Stimulated activated CD4-positive, alpha-beta T cell treated with anti-CD3 and anti-CD28 coated beads, TNF-alpha, amount 100 ng/mL, for 1 hour (primary cell): Measurements from ENCODE around the gene PLCB2.

Experiments
- DNase-seq, 3 donors: peaks; one replicate each; pipeline ENCODE4 v3.0.0-alpha.2; 2020; ENCODE audit warnings: low read depth in 3 of 3, low spot score in 1 of 3

PLCB2 gene

DNA sequence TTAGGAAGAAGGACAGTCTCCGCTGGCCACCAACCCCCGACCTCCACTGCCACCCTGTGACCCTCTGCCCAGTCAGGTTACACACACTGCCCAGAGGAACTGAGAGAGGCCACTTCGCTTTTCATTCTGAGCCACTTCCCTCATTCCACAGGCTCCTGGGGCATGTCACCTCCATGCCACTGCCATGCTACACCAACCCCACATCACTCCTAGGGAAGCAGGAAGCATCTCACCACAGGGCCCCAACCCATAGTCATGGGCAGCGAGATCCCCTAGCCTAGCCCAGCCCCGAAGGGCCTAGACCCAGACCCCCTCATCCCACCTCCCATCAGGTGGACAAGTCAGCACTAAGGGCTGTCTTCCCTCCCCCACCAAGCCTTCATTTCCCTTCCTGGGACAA, 1.4 kb downstream of the PLCB2 start:
- no peak for DNase-seq

DNA sequence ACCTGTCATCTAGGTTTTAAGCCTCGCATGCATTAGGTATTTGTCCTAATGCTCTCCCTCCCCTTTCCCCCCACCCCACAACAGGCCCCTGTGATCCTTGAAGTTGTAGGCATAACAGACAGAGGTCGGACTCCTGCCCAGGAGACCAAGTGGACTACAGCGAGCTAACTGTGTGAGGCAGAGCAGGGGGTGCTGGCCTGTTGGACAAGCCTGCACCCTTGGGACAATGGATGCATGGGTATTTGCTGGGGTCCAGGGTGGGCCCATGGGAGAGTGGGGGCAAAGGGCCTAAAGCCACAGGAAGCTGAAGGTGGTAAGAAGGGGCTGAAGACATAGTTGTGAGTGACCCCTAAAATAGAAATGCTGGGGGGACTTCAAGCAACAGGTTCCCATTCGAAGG, 2.5 kb downstream of the PLCB2 start:
- no peak for DNase-seq

DNA sequence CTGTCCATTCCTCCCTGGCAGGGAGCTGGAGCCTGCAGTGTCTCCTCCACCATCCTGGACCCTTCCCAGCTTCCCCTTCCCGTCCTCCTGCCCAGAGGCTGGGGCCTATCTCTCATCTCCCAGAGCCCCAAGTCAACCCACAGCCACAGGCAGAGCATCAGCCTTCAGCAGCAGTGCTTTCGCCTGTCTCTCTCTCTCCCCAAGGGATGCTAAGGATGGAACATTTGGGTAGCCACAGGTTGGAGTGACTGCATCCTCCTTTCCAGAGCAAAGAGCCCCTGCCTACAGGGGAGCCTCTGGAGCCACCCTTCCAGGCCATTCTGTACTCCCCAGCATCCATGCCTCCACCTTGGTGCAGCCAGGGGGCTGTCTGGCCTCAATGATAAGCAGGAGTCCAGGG, 4.2 kb downstream of the PLCB2 start:
- DNase-seq = no peak

DNA sequence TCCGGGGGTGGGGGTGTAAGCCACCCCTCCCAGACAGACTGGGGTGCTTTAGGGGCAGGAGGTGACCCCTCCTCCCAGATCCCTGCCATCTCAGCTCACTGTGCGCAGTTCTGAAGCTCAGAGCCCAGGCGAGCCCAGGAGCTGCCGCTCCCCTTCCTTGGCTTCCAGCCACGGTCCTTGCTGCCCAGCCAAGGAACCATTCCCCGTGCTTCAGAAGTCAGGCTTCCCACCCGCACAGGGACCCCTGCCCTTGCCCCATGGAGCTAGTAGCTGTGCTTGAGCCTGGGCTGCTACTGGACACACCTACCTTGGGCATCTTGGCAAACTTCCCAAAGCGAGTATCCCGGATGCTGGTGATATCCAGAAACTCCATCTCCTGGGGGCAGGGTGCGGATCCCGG, 4.8 kb downstream of the PLCB2 start:
- no peak for DNase-seq

DNA sequence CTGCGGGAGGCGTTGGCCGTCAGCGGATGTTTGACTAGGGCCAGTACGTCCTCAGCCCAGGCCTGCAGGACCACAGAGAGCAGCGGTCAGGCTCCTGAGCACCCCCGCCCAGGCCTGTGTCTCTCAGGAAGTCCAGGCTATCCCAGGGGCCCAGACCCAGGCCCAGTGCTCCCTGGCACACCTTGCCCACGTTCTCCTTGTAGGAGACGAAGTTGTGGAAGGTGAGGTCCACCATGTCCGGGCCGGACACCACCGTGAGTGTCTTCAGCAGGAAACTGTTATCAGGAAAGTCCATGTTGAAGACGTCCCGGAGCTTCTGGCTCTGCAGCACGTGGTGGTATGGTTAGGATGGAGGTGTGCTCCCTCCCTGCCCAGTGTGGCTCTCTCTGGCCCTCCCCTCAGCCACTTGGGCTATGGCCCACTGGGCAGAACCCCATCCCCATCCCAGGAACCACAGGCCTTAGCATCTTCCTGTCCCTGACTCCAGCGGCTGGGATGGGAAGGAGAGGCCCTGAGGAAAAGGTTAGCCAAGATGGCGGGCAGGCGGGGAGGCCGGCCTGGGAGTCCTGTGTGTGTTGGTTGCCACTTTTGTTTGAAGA, 5.3 kb downstream of the PLCB2 start:
- no peak for DNase-seq

DNA sequence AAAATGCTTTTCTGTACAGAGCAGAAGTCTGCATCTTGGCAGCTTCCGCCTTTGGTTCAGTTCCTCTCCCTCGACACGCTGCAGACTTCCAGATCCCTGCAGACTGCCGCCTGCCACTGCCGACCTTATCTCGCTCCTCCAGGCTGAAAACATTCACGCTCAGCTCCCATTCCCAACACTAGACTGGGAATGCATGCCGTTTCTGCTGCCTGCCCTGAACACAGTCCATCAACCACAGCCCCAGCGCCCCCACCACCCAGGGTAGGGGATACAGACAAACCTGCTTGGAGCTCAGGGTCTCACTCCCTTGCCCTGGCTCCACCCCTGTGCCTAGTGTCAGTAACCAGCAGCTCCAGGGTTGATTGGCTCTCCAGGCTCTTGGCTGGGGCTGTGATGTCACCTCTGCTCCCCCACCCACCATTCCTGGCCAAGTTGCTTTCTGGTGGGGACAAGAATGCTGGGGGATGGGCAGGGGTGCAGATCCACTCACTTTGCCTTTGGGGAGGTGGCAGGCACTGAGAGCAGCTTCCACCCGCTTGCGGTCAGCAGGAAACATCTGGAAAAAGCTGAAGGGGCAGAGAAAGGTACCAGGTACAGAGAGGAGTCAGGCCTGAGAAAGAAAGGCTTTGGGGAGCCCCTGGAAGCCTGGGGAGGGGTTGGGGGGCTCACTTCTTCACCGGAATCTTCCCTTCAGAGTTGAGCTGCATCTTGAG, 6.1 kb downstream of the PLCB2 start:
- no peak for DNase-seq

DNA sequence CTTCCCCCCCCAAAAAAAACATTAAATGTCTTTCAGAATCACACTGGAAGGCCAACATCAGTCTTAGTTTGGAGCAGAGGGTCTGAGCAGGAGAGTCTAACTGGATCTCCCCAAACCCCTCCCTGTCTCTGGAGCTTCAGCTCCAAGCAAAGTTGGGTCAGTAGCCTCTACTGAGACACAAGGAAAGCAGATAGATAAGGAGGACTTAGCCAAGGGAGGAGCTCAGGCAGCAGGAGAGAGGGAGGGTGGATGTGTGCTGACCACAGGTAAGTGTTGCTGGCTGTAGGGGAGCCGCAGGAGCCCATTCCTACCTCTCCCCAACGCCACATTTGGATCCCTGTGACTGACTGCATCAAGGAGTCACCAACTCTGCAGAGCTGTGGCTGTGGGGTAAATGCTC, 7.0 kb downstream of the PLCB2 start:
- DNase-seq = no peak

DNA sequence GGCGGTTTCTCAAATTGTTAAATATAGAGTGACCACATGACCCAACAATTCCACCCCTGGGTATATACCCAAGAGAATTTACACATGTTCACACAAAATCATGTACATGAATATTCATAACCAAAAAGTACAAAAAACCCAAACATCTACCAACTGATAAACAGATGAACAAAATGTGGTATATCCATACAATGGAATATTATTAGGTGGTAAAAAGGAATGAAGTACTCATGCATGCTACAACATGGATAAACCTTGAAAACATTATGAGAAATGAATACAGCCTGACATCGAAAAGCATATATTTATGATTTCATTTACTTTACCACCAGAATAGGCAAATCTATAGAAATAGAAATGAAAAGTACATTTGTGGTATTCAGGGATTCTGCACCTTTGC, 7.4 kb downstream of the PLCB2 start:
- DNase-seq = no peak

DNA sequence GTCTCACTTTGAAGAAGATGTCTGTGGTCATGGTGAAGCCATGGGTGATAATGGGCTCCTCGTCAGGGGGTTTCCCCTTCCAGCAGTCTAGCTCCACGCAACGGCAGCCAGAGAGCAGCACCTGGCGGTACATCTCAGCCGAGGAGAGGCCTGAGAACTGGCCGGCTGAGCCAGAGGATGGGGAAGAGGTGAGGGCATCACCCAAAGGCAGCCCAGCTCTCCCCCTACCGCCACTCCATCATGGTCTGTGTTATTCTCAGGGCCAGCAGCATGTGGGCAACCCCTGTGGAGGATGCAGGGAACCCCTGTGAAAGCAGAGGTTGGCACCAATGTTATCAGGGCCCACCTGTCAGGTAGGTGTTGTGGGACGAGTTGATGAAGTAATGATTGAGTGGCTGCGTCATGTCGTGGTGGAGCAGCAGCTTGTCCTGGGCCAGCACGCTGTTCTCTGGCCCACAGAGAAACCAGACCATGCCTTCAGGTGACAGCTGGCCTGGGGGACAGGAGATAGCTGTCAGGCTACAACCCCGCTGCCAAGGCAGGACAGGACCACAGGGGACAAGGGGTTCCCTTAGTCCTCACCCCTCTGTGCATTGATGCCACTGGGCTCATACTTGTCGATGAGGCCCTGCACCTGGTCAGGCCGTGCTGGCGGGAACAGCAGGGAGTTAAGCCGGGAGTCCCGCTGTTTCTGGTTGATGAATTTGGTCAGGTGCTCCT, 9.4 kb downstream of the PLCB2 start:
- no peak for DNase-seq

DNA sequence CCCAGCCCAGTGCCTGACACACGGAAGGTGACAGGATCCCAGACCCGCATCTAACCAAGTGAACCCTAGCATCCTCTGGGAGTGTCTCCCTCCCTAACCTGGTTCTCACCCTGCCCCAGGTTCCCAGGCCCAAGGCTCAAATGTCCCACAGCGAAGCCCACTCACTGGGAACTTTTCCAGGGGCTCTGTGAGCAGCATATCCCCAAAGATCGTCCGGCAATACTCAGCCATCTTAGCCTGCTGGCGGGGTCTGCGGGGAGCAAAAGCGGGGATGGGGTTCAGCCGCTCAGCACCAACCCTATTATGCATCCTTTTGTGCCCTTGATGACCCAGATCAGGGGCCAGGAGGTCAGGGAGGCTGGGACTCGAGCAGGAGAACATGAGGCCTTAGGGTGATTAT, 10.4 kb downstream of the PLCB2 start:
- DNase-seq = no peak

DNA sequence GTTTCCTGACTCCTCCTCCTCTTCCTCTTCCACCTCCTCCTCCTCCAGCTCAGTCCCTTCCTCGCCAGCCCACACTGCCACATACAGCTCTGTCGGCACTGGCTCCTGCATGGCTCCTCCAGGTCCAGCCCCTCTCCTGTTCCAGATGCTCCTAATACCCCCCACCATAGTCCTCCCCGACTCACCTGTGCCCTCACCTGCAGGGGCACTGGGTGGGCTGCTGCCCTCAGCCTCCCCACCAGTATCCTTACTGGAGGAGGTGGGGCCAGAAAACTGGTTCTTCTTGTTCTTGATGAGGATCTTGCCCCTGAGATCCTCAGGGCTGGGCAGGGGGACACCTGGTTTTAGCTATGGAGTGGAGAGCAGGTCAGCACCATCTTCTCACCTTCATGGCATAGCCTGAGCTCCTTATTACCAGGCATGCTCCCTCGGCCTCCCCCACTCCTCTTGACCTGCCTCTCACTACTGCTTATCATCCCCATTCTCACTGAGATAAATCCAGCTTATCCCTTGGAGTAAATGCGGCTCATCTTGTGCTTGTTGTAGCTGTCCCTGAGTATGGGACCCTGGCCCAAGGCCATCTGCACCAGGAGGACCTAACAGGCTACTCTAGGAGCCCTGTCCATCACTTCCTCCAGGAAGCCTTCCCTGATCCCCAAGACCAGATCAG, 11.0 kb downstream of the PLCB2 start:
- DNase-seq = no peak

DNA sequence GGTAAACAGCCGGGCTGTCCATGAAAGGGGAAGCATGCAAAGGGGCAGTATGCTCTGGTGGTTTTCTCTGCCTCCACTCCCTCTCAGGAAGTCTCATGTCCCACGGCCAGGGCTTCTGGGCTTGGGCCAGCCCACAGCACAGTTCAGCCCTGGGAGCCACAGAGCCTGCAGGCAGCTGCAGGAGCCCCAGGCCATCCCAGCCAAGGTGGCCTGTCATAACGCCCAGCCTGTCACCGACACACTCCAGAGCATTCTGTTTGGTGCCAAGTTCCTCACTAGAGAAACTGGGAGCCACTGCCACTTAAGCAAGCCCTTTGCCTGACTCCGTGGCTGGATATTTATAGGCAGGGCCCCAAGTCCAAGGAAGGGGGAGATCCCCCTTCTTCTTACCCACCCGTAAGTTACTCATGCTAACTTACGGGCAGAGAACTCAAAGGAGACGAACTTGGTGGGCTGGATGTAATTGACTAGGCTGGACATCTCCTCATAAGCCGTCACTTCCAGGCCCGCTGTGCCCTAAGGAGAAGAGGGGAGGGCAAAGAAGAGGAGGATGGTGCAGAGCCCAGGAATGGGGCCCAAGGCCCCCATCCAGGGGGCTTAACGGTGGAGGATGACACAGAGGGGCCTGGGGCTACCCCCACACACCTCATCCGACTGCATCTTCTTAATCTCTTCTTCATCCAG, 11.7 kb downstream of the PLCB2 start:
- DNase-seq = no peak

DNA sequence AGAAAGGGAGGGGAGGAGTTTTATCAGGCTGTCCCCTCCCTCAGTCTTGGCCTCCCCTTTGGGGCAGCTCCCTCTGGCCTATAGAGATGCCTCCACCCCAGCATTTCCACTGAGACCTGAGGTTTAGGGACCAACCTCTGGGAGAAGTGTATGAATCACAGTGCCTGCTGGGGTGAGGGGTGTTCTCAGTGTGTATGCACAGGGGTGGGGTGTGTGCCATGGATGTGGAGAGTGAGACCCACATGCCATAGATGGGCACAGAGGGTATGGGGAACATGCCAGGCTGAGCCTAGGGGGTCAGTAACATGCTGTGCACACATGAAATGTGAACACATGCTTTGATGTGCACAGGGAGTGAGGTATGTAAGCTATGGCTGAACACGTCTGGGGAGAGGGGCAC, 12.4 kb downstream of the PLCB2 start:
- DNase-seq = no peak

DNA sequence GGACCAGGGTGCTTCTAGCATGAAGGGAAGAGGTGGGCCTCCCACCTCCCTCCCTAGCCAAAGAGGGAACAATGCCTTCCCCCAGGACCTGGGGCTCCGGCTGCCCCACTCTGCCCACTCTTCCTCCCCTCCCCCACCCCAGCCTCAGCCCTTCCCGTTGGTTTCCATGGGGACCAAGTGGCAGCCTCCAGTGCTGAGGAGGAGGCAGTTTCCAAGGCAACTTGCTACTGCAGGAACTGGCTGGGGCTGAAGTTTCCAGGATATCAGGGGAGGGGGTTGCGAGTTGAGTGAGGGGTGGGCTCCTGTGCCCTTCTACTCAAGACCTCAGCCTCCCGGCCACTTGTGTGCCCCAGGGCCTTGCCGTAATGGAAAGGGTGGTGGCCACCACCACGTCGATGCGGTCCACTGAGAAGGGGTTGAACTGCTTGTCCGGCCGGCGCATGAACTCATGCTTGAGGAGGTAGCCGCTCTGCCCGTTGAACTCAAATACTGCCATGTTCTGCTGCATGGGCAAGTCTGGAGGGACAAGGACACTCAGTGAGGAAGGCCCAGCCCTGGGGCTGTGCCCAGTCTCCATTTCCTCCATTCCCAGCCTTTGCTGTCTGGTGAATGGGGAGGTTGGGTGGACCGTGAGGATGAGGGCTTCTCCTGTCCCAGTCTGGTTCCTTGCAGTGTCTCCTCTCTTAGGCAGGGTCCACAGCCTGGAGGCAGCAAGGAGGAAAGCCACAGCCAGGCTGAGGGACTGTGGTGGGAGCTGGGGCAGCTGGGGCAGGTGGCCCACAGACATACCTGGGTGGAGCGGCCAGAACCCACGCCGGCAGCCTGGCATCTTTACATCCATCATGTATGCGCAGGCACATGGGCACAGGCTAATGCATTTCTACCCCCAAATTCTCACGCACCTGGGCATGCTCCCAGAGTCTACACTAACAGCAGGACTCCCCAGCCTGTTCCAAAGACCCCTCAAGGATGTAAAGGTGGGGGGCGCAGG, 13.5 kb downstream of the PLCB2 start:
- no peak for DNase-seq

DNA sequence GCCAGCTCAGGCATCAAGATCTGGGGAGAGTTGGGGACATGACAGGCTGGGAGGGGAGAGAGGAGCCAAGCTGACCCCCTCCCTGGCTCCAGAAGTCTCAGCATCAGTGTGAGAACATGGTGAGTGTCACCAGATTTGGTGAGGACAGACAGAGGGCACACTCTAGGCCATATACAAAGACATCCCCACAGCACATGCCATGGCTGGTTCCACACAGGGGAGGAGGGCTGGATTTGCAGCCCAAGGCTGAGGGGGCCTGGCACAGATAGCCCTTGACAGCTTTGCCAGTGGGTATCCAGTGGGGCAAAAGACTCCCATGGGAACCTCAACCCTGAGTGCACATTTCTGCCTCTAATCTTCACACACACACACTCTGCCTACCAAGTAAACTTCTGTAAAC, 14.7 kb downstream of the PLCB2 start:
- DNase-seq = no peak

DNA sequence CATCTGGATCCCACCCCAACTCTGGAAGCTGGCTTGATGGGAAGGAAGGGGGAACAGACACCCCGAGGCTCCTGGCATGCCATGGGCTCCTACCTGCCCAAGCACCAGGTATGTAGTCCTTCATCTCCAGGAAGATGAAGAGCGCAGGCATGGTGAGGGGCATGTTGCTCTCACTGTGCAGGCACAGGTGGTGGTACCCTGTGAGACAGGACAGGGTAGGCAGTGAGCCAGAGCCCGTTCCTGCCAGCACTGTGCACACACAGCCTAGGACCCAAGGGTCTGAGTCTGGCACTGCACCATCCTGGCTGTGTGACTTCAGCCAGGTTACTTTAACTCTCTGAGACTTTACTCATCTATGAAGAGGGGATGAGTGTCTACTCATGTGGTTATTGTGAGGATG, 15.5 kb downstream of the PLCB2 start:
- no peak for DNase-seq

DNA sequence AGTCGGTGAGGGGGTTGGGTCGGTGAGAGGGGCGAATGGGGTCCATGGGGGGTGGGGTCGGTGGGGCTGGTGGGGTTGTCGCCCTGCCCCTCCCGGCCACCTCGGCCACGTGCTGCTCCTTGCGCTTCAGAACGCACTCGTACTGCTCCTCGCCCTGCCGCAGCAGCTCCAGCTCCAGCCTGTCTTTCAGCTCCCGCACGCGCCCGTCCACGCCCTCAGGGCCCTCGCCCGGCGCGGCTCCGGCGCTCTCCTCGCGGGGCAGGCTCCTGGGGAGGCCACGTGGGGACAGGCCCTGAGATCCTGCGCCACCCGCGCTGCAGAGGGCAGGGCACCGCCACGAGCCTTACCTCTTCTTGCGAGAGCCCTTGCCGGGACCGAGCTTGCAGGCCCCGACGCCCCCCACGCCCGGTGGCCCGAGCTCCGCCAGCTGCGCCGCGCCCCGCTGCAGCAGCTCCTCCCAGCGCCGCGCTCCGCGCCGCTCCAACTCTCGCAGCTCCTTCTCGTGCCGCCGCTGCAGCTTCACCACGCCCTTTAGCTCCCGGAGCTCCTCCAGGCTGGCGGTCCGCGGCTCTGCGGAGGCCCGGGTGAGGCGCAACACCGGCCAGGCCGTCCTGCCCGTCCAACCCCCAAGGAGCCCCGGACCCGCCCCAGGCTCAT, 16.7 kb downstream of the PLCB2 start:
- DNase-seq = no peak

DNA sequence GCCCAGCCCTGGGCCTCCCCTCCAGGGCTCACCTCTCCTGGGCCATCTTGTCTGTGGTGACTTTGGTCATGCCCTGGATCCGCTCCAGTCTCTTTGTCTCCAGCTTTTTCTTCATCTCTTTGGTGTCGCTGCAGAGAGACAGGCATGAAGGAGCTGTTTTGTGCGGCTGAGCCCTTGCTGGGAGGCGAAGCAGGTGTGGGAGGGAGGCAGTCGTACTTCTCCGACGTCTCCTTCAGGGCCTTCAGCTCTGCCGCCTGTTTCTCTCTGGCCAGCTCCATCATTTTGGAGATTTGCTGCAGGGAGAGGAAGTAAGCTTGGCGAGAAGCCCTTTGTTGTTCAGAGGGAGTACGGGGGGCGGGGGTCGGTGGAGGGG, 17.2 kb downstream of the PLCB2 start:
- no peak for DNase-seq

DNA sequence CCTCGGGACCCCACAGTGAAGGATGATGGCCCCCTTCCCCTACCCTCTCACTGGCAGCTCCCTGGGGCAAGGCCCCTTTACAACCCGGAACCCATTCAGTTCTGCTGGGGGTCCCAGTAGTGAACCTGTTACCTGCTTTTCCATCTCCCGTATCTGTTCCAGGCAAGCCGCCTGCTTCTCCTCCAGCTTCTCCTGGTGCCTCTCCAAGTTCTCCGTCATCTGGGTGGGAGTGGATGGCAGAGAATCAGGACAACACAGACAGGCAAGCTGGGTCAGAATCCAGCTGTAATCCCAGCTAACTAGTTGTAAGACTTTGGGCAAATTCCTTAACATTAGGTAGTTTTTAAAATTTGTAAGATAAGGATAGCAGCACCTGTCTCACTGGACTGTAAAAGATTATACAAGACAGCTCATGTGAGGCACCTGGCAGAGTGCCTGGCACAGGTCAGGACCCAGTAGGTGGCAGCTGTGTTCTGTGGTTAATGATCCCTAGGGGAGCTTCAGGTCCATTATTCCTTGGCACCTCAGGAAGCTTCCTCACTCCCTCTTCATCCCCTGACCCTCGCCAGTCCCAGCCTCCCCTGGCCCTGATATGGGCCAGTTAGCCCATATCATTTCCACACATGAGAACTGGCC, 18.5 kb downstream of the PLCB2 start:
- DNase-seq = no peak
